Immature natural killer cell (primary cell): ENCODE measurements around the gene PLCB2. TPM values are rescaled to one million over a fixed set of nuclear protein-coding genes. Genes with fewer than 3 reads are reported as not detected.

Experiments
- DNase-seq, 3 donors: peaks; one replicate each; pipeline ENCODE4 v3.0.0; 2022; ENCODE audit warnings: mixed read lengths in 1 of 3
- H3K27ac Mint-ChIP-seq, 6 donors: one replicate each; pipeline ENCODE4 v1.8.0; 2020; ENCODE audit warnings: mixed read lengths in 6 of 6, mild to moderate bottlenecking in 5 of 6, inconsistent platforms in 4 of 6, moderate library complexity in 3 of 6
- H3K27me3 Mint-ChIP-seq, 3 donors: one replicate each; pipeline ENCODE4 v1.8.0; 2020 to 2021; ENCODE audit warnings: low read depth in 3 of 3, mild to moderate bottlenecking in 3 of 3, mixed read lengths in 3 of 3, moderate library complexity in 3 of 3, inconsistent platforms in 1 of 3
- H3K36me3 Mint-ChIP-seq, 3 donors: one replicate each; pipeline ENCODE4 v1.8.0; 2020; ENCODE audit warnings: mixed read lengths in 3 of 3, inconsistent platforms in 2 of 3, mild to moderate bottlenecking in 2 of 3
- H3K4me1 Mint-ChIP-seq, 2 donors: one replicate each; pipeline ENCODE4 v1.8.0; 2020; ENCODE audit warnings: inconsistent platforms in 2 of 2, mild to moderate bottlenecking in 2 of 2, mixed read lengths in 2 of 2, moderate library complexity in 1 of 2
- H3K4me3 Mint-ChIP-seq, 5 donors: one replicate each; pipeline ENCODE4 v1.8.0; 2020; ENCODE audit warnings: mild to moderate bottlenecking in 5 of 5, mixed read lengths in 5 of 5, inconsistent platforms in 3 of 5, moderate library complexity in 3 of 5
- H3K9me3 Mint-ChIP-seq, 6 donors: one replicate each; pipeline ENCODE4 v1.8.0; 2020; ENCODE audit warnings: mild to moderate bottlenecking in 6 of 6, mixed read lengths in 6 of 6, inconsistent platforms in 4 of 6, moderate library complexity in 3 of 6
- polyA plus RNA-seq, 3 donors: library from polyadenylated mRNA; unstranded; fragments of 300-500 nt; fragmentation: Illumina TruSeq; gene quantifications; one replicate each; pipeline ENCODE4 v1.2.3, GENCODE V29; 2021

The PLCB2 gene
- polyA plus RNA-seq, 3 donors from 2014 or later = 18.0 to 57.0 (median 24.2) TPM

GRCh38 chr15:40345225-40345866, 37.6 kb upstream of the PLCB2 start:
- Mint-ChIP-seq H3K27me3 (peaks cover 2 to 4% (median 2%) of the 10 kb centered on the region in 3 donors), H3K4me1 (no peaks in the 10 kb centered on the region), H3K36me3 (no peaks in the 10 kb centered on the region), H3K27ac (no peak overlapping the region), H3K9me3 (no peaks in the 10 kb centered on the region), H3K4me3 (no peak overlapping the region)
- DNase-seq = no peak

GRCh38 chr15:40344631-40345120, 36.9 kb upstream of the PLCB2 start:
- H3K36me3 Mint-ChIP-seq = no peaks in the 10 kb centered on the region
- no peak overlapping the region for H3K27ac Mint-ChIP-seq
- H3K4me1 Mint-ChIP-seq = no peaks in the 10 kb centered on the region
- H3K9me3 Mint-ChIP-seq = no peaks in the 10 kb centered on the region
- H3K4me3 Mint-ChIP-seq = no peak overlapping the region
- H3K27me3 Mint-ChIP-seq = peaks cover 2 to 4% (median 2%) of the 10 kb centered on the region in 3 donors
- peak; percentile 63 to 72 (median 68) for DNase-seq

DNA sequence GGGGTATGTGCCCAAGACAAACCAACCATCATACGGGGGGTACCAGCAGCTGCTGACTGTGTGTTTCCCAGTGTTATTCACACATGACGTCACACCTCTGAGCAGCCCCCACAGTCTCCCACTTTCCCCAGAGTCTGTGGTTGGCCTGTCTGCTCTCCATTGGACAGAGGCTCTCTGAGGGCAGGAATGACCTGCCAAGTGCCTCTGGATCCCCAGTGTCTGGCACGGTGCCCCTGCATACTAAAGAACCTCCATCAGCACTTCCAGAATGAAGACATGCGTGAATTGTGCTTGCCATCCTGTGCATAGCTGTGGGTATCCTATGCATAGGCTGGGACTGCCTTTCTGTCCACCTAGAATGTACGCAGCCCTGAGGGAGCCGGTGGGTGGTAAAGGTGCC, 36.5 kb upstream of the PLCB2 start:
- no peaks in the 10 kb centered on the region for H3K9me3 Mint-ChIP-seq
- no peak overlapping the region for H3K4me3 Mint-ChIP-seq
- H3K36me3 Mint-ChIP-seq = no peaks in the 10 kb centered on the region
- no peaks in the 10 kb centered on the region for H3K4me1 Mint-ChIP-seq
- H3K27ac Mint-ChIP-seq = no peak overlapping the region
- no peak for DNase-seq
- peaks cover 2 to 4% (median 2%) of the 10 kb centered on the region in 3 donors for H3K27me3 Mint-ChIP-seq

- H3K27me3 Mint-ChIP-seq = peaks cover 0 to 4% (median 2%) of the 10 kb centered on the region in 3 donors
- H3K36me3 Mint-ChIP-seq = no peaks in the 10 kb centered on the region
- H3K4me3 Mint-ChIP-seq = no peak overlapping the region
- H3K9me3 Mint-ChIP-seq = no peaks in the 10 kb centered on the region
- DNase-seq = no peak
- H3K27ac Mint-ChIP-seq = no peak overlapping the region
- H3K4me1 Mint-ChIP-seq = no peaks in the 10 kb centered on the region
These were observed 35.8 kb upstream of the PLCB2 start for GRCh38 chr15:40343512-40343911.

- no peak for DNase-seq
- Mint-ChIP-seq H3K4me1 (peaks cover 4 to 6% of the 10 kb centered on the region in 2 donors), H3K4me3 (no peak overlapping the region), H3K27ac (no peak overlapping the region), H3K27me3 (peaks cover 0 to 4% (median 2%) of the 10 kb centered on the region in 3 donors), H3K9me3 (no peaks in the 10 kb centered on the region), H3K36me3 (no peaks in the 10 kb centered on the region)
These were observed 34.9 kb upstream of the PLCB2 start for GRCh38 chr15:40342416-40343320.

DNA sequence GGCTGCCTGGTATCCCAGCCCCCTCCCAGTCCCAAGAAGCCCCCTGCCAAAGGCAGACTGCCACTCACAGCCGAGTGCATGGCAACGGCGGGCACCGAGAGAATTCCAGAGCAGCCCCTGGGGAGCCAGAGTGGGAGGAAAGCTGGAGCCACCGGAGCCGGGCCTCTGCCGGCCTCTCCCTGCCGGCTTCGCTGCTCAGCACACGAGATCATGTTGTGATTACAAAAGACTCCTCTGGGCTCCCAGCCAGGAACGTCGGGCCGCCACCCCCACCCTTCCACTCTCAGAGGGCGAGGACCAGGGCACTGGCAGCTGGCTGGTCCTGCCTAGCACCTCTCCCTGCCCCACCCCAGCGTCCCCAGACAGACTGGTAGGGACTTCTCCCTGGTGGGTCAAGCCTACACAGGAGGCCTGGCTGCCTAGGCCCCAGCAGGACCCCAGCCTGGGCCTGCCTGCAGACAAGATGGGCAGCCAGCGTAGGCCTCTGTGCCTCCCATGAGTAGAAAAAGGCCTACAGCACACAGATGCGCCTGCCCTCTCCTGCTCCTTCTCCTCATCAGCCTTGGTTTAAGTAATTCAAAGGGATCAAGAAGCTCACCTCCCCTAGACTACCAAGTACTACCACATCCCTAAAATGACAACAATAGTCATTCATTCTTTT, 33.1 kb upstream of the PLCB2 start, which contains the start of gene CCDC9B:
Gene CCDC9B (minus strand): TSS at position 200 of the 661 bp plus-strand sequence. CDS start 120 bp downstream, at position 80.
- DNase-seq = no peak
- Mint-ChIP-seq H3K9me3 (no peaks in the 10 kb centered on the region), H3K27ac (no peak within 1 kb of the TSS), H3K4me1 (peaks cover 6 to 7% of the 10 kb centered on the region in 2 donors), H3K4me3 (no peak within 1 kb of the TSS), H3K27me3 (peaks cover 0 to 2% (median 0%) of the 10 kb centered on the region in 3 donors), H3K36me3 (no peaks in the 10 kb centered on the region)

DNA sequence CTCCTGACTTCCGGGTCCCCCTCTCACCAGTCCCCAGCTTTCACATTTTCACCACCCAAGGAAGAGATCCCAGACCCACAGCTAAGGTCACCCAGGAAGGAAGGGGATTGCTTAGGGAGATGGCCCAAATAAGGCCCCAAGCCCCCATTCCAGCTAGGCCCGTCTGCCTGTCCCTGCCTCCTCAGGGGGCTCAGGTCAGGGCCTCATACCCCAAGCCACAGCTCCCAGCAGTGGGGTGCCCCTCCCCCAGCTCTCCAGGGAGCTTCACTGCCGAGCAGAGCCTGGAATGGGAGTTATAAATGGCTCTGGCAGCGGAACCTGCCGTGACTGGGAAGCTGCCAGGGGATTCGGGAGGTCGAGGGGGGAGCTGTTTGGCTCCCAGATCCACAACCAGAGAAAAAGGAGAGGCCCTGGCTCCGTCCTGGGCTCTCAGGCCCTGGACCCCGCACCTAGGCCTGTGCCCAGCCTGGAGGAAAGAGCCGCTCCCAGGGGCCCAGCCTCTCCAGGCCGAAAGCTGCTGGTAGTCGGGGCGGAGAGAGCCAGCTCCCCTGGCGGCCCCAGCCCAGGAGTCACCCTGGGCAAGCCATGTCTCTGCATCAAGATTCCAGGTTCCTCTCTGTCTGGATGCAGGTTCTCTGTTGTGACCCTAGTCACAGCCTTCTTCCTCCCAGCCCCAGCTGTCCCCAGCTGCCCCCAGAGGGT, 32.5 kb upstream of the PLCB2 start:
- DNase-seq = no peak
- Mint-ChIP-seq H3K4me1 (peaks cover 6 to 7% of the 10 kb centered on the region in 2 donors), H3K4me3 (no peak overlapping the region), H3K9me3 (no peaks in the 10 kb centered on the region), H3K36me3 (no peaks in the 10 kb centered on the region), H3K27me3 (peaks cover 0 to 2% (median 0%) of the 10 kb centered on the region in 3 donors), H3K27ac (no peak overlapping the region)

DNA sequence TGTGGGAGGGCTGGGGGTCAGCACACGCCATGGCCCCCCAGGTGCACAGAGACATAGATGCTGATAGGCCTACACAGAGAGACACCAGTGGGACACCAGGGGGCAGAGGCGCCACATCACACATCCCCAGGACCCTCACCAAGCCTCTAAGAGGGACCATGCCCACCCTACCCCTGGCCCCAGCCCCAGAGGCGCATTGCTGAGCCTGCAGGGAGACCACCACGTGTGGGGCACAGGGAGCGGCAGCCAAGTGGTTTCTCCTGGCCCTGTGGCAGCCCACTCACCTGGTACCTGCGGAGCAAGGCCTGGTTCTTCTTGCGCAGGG, 31.8 kb upstream of the PLCB2 start:
- no peak overlapping the region for H3K4me3 Mint-ChIP-seq
- no peak overlapping the region for H3K27ac Mint-ChIP-seq
- H3K4me1 Mint-ChIP-seq = peaks cover 6 to 7% of the 10 kb centered on the region in 2 donors
- H3K9me3 Mint-ChIP-seq = no peaks in the 10 kb centered on the region
- H3K36me3 Mint-ChIP-seq = no peaks in the 10 kb centered on the region
- no peak for DNase-seq
- H3K27me3 Mint-ChIP-seq = peaks cover 0 to 2% (median 1%) of the 10 kb centered on the region in 3 donors

- H3K27ac Mint-ChIP-seq = no peak overlapping the region
- H3K4me1 Mint-ChIP-seq = peaks cover 9 to 10% of the 10 kb centered on the region in 2 donors
- H3K36me3 Mint-ChIP-seq = no peaks in the 10 kb centered on the region
- no peaks in the 10 kb centered on the region for H3K9me3 Mint-ChIP-seq
- no peak for DNase-seq
- peaks cover 0 to 3% (median 1%) of the 10 kb centered on the region in 3 donors for H3K27me3 Mint-ChIP-seq
- H3K4me3 Mint-ChIP-seq = no peak overlapping the region
These were observed 31.3 kb upstream of the PLCB2 start for GRCh38 chr15:40338921-40339620.

- peak; percentile 66 to 75 (median 71) for DNase-seq
- H3K36me3 Mint-ChIP-seq = no peaks in the 10 kb centered on the region
- H3K27me3 Mint-ChIP-seq = peaks cover 0 to 2% (median 1%) of the 10 kb centered on the region in 3 donors
- peak overlapping the region in 1 of 6 donors; percentile 40 for H3K27ac Mint-ChIP-seq
- peaks cover 16% of the 10 kb centered on the region in 2 donors for H3K4me1 Mint-ChIP-seq
- H3K4me3 Mint-ChIP-seq = peak overlapping the region in 1 of 5 donors; percentile 71
- no peaks in the 10 kb centered on the region for H3K9me3 Mint-ChIP-seq
These were observed 30.4 kb upstream of the PLCB2 start for GRCh38 chr15:40338041-40338657.

GRCh38 chr15:40337597-40337996, 29.9 kb upstream of the PLCB2 start:
- Mint-ChIP-seq H3K9me3 (no peaks in the 10 kb centered on the region), H3K36me3 (no peaks in the 10 kb centered on the region), H3K4me1 (peaks cover 16% of the 10 kb centered on the region in 2 donors), H3K27me3 (peaks cover 0 to 2% (median 1%) of the 10 kb centered on the region in 3 donors), H3K4me3 (no peak overlapping the region), H3K27ac (no peak overlapping the region)
- DNase-seq = no peak

DNA sequence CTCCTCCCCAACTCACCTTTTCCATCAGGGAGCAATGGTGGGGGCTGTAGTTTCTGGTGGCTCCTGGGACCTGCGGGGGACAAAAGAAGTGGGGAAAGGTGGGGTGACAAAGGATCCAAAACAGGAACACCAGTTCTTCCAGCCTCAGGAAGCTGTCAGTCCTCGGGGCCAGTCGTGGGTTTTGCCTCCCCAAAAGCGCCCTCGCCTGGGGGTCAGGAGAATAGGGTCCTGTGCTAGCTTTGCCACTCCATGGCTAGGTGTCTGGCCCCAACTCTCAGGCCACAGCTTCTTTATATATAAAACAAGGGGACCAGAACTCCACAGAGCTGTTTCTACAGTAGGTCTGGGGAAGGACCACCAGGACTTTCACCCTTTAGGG, 29.0 kb upstream of the PLCB2 start:
- Mint-ChIP-seq H3K4me3 (no peak overlapping the region), H3K36me3 (no peaks in the 10 kb centered on the region), H3K27me3 (peaks cover 0 to 2% (median 1%) of the 10 kb centered on the region in 3 donors), H3K27ac (no peak overlapping the region), H3K4me1 (peaks cover 16% of the 10 kb centered on the region in 2 donors), H3K9me3 (no peaks in the 10 kb centered on the region)
- peak in 1 of 3 donors; percentile 37 for DNase-seq
